Calu3 (cell line): Measurements from ENCODE around the gene CYTH2. TPM values are rescaled to one million over a fixed set of nuclear protein-coding genes. Genes with fewer than 3 reads are reported as not detected.

ENCODE experiments used
- BruUV-seq: library from RNA; stranded (reverse); fragments of 400-500 nt; replicated peaks from 2 replicates; lab custom pipeline; 2021; lab: Mats Ljungman, UMichigan
- CTCF ChIA-PET: fragments of 300-600 bp; sonication (Branson Sonifier 250); formaldehyde crosslinking; loops from one replicate; lab custom pipeline; 2022; ENCODE audit warnings: antibody characterized with exemption; lab: Charles Lee
- DNase-seq: peaks from one replicate; pipeline ENCODE4 v3.0.0; 2022
- H3K27ac Mint-ChIP-seq: one replicate; pipeline ENCODE4 v1.8.0; 2022; ENCODE audit warnings: mixed read lengths; ENCODE audit not compliant: unreplicated experiment
- H3K27me3 Mint-ChIP-seq: one replicate; pipeline ENCODE4 v1.8.0; 2022; ENCODE audit warnings: mixed read lengths; ENCODE audit not compliant: unreplicated experiment
- H3K36me3 Mint-ChIP-seq: one replicate; pipeline ENCODE4 v1.8.0; 2022; ENCODE audit warnings: mild to moderate bottlenecking, moderate library complexity, mixed read lengths; ENCODE audit not compliant: insufficient read depth, unreplicated experiment
- H3K4me1 Mint-ChIP-seq: one replicate; pipeline ENCODE4 v1.8.0; 2022; ENCODE audit warnings: mild to moderate bottlenecking, low read depth, mixed read lengths; ENCODE audit not compliant: unreplicated experiment
- H3K4me3 Mint-ChIP-seq: one replicate; pipeline ENCODE4 v1.8.0; 2022; ENCODE audit warnings: mild to moderate bottlenecking, low read depth, moderate library complexity, mixed read lengths; ENCODE audit not compliant: unreplicated experiment
- H3K9me3 Mint-ChIP-seq: one replicate; pipeline ENCODE4 v1.8.0; 2022; ENCODE audit warnings: low read depth, mixed read lengths; ENCODE audit not compliant: unreplicated experiment
- intact Hi-C: fragments of 100-400 bp; cut with micrococcal nuclease; formaldehyde crosslinking; loops from one replicate; pipeline ENCODE4 v1.10.0; 2022; ENCODE audit not compliant: unreplicated experiment
- total RNA-seq: library from RNA; stranded (reverse); gene quantifications from 2 replicates; pipeline ENCODE4 v1.2.3, GENCODE V29; 2022
- TF ChIP-seq, protein P1 (sequence below): fragments of 200-600 bp; IDR thresholded peaks from one replicate; pipeline ENCODE4 v1.8.0; 2022; ENCODE audit warnings: antibody characterized with exemption; ENCODE audit not compliant: unreplicated experiment

Gene CYTH2
- total RNA-seq, 1 experiment from 2014 or later, result 109 TPM

DNA sequence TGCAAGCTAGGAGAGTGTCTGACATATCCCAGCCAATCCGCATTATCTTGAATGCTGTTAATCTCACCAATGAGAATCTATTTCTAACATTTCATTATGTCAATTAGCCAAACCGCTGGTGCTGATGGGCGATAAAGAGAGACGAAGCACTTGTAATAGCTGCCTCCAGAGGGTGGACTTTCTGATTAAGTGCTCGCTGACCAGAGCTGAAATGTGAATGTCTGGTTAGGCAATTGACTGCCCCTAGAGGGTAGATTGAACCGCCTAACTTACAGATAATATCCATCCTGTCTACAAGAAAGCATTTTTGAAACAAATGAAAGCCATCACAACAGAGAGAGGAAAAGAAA is 23.9 kb upstream of the CYTH2 start:
- TF ChIP-seq, protein P1, sequence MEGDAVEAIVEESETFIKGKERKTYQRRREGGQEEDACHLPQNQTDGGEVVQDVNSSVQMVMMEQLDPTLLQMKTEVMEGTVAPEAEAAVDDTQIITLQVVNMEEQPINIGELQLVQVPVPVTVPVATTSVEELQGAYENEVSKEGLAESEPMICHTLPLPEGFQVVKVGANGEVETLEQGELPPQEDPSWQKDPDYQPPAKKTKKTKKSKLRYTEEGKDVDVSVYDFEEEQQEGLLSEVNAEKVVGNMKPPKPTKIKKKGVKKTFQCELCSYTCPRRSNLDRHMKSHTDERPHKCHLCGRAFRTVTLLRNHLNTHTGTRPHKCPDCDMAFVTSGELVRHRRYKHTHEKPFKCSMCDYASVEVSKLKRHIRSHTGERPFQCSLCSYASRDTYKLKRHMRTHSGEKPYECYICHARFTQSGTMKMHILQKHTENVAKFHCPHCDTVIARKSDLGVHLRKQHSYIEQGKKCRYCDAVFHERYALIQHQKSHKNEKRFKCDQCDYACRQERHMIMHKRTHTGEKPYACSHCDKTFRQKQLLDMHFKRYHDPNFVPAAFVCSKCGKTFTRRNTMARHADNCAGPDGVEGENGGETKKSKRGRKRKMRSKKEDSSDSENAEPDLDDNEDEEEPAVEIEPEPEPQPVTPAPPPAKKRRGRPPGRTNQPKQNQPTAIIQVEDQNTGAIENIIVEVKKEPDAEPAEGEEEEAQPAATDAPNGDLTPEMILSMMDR, result peak; percentile 51
- peak overlapping the region; percentile 97 for H3K27ac Mint-ChIP-seq
- peaks cover 57% of the 10 kb centered on the region for H3K36me3 Mint-ChIP-seq
- peak; percentile 70 for DNase-seq
- no peaks in the 10 kb centered on the region for H3K9me3 Mint-ChIP-seq
- CTCF ChIA-PET, result interaction anchor here (1.0 to 2.5 kb wide), 9 partner anchors 17 to 139 kb away, joined by 3 to 27 read pairs (median 10); partner anchors contain the start of genes KDELR1, SYNGR4 and TMEM143
- peak overlapping the region; percentile 99 for H3K4me3 Mint-ChIP-seq
- intact Hi-C loops, result loop anchor here (1.0 kb wide), 2 partner anchors 54 to 139 kb away; partner anchors contain the start of gene KDELR1
- peaks cover 16% of the 10 kb centered on the region for H3K4me1 Mint-ChIP-seq
- peaks cover 39% of the 10 kb centered on the region for H3K27me3 Mint-ChIP-seq
- BruUV-seq, result TSS peak; percentile 89

DNA sequence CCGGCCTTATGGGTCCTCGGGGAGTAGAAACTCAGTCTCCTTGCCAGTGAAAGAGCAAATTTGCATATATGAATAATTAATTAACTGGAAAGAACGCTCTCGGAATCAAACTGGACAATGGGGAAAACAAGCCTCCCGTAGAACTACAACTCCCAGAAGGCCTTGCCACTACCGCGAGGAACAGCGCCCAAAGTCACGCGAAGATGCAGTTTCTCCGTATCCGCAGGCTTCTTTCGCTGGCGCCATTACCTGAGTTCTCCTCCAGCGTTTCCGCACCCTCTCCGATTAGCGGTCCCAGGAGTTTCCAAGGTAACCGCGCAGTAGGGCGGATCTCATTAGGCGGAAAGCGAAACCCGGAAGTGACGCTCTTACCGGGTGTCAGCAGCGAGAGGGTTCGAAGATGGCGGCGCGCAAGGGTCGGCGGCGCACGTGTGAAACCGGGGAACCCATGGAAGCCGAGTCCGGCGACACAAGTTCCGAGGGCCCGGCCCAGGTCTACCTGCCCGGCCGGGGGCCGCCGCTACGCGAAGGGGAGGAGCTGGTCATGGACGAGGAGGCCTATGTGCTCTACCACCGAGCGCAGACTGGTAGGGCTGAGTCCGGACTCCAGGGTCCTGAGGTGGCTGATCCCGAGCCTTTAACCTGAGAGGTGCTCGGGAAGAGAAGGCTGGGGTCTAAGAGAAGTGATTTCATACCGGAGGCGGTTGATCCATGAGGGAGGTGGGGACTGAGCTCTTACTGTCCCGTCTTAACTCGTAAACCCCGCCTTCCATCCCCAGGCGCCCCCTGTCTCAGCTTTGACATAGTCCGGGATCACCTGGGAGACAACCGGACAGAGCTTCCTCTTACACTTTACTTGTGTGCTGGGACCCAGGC is 23.3 kb upstream of the CYTH2 start, which contains the start of gene GRWD1:
GRWD1 (plus strand) TSS at position 378 of the 876 bp plus-strand sequence; CDS start at position 401, 23 bp downstream.
- DNase-seq, result peak; percentile 92
- H3K27ac Mint-ChIP-seq, result peak within 1 kb of the TSS; percentile 97
- H3K27me3 Mint-ChIP-seq, result peaks cover 38% of the 10 kb centered on the region
- CTCF ChIA-PET, result interaction anchor here (1.0 to 2.5 kb wide), 10 partner anchors 18 to 138 kb away, joined by 3 to 27 read pairs (median 8); partner anchors contain the start of genes KDELR1, SYNGR4 and TMEM143
- intact Hi-C loops, result loop anchor here (1.0 kb wide), 2 partner anchors 55 to 138 kb away; partner anchors contain the start of gene KDELR1
- peaks cover 16% of the 10 kb centered on the region for H3K4me1 Mint-ChIP-seq
- BruUV-seq, result no TSS peak
- peak within 1 kb of the TSS; percentile 99 for H3K4me3 Mint-ChIP-seq
- H3K9me3 Mint-ChIP-seq, result no peaks in the 10 kb centered on the region
- TF ChIP-seq, protein P1, result peak; percentile 6
- peaks cover 61% of the 10 kb centered on the region for H3K36me3 Mint-ChIP-seq

DNA sequence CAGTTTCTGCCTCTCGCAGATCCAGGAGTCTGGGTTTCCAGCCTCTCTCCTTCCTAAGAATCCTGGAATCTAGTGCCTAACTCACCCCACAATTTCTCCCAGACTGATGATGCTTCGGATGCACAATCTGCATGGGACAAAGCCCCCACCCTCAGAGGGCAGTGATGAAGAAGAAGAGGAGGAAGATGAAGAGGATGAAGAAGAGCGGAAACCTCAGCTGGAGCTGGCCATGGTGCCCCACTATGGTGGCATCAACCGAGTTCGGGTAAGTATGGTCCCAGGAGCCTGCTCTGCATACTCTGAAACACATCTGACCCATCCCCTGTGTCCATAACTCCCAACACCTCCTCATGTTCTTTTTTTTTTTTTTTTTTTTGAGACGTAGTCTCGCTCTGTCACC is 22.6 kb upstream of the CYTH2 start:
- TF ChIP-seq, protein P1, result no peak
- intact Hi-C loops, result no loop called here
- Mint-ChIP-seq H3K27ac (peak overlapping the region; percentile 97), H3K36me3 (peaks cover 68% of the 10 kb centered on the region), H3K9me3 (no peaks in the 10 kb centered on the region), H3K4me1 (peaks cover 20% of the 10 kb centered on the region), H3K27me3 (peaks cover 31% of the 10 kb centered on the region), H3K4me3 (peak overlapping the region; percentile 99)
- no TSS peak for BruUV-seq
- DNase-seq, result no peak
- CTCF ChIA-PET, result interaction anchor here (1.1 to 2.5 kb wide), 4 partner anchors 41 to 138 kb away, joined by 5 to 27 read pairs (median 12); partner anchors contain the start of gene KDELR1

GRCh38 chr19:48448563-48448962 is 20.6 kb upstream of the CYTH2 start:
- TF ChIP-seq, protein P1, result no peak
- H3K4me1 Mint-ChIP-seq, result peaks cover 27% of the 10 kb centered on the region
- H3K36me3 Mint-ChIP-seq, result peaks cover 81% of the 10 kb centered on the region
- CTCF ChIA-PET, result no interaction called here
- no TSS peak for BruUV-seq
- intact Hi-C loops, result no loop called here
- DNase-seq, result no peak
- no peaks in the 10 kb centered on the region for H3K9me3 Mint-ChIP-seq
- H3K27ac Mint-ChIP-seq, result no peak overlapping the region
- peaks cover 18% of the 10 kb centered on the region for H3K27me3 Mint-ChIP-seq
- H3K4me3 Mint-ChIP-seq, result no peak overlapping the region
